Caco-2 (cell line): ENCODE measurements around the gene MAP4K1. TPM values are rescaled to one million over a fixed set of nuclear protein-coding genes. Genes with fewer than 3 reads are reported as not detected.

Source experiments
- BruUV-seq: library from RNA; stranded (reverse); fragments of 400-500 nt; replicated peaks from 2 replicates; lab custom pipeline; 2021; lab: Mats Ljungman, UMichigan
- CTCF ChIA-PET: fragments of 300-600 bp; sonication (Branson Sonifier 250); formaldehyde crosslinking; loops from one replicate; lab custom pipeline; 2022; ENCODE audit warnings: antibody characterized with exemption; lab: Charles Lee
- POLR2A ChIA-PET: fragments of 300-600 bp; sonication (Branson Sonifier 250); formaldehyde crosslinking; loops from one replicate; lab custom pipeline; 2022; ENCODE audit warnings: antibody characterized with exemption; lab: Charles Lee
- DNase-seq, 2 experiments: peaks; one replicate each; pipeline versions ENCODE4 v3.0.0 to v3.0.0-alpha.2; 2020 to 2022
- H3K27me3 ChIP-seq: replicated peaks from 2 replicates; pipeline ENCODE4 v1.6.0; 2011; ENCODE audit warnings: low read length; ENCODE audit not compliant: control insufficient read depth, insufficient read depth
- H3K36me3 ChIP-seq: 2 replicates; pipeline ENCODE4 v1.5.1; 2011; ENCODE audit warnings: low read length; ENCODE audit not compliant: control insufficient read depth, insufficient read depth
- H3K4me1 ChIP-seq: fragments of 250-450 bp; sonication (Bioruptor Pico); 2 replicates; pipeline ENCODE4 v1.5.1; 2020; ENCODE audit warnings: mild to moderate bottlenecking
- H3K4me3 ChIP-seq: 2 replicates; pipeline ENCODE4 v1.5.1; 2011; ENCODE audit warnings: low read depth, mild to moderate bottlenecking, control low read depth, low read length
- H3K9me3 ChIP-seq: fragments of 250-450 bp; sonication (Bioruptor Pico); 2 replicates; pipeline ENCODE4 v1.5.1; 2020; ENCODE audit warnings: mild to moderate bottlenecking, moderate library complexity
- H3K27ac Mint-ChIP-seq: one replicate; pipeline ENCODE4 v1.8.0; 2022; ENCODE audit warnings: mixed read lengths; ENCODE audit not compliant: unreplicated experiment
- H3K27me3 Mint-ChIP-seq: one replicate; pipeline ENCODE4 v1.8.0; 2022; ENCODE audit warnings: mixed read lengths; ENCODE audit not compliant: insufficient read depth, unreplicated experiment
- H3K36me3 Mint-ChIP-seq: one replicate; pipeline ENCODE4 v1.8.0; 2022; ENCODE audit warnings: mild to moderate bottlenecking, mixed read lengths; ENCODE audit not compliant: insufficient read depth, unreplicated experiment
- H3K4me1 Mint-ChIP-seq: one replicate; pipeline ENCODE4 v1.8.0; 2022; ENCODE audit warnings: low read depth, mixed read lengths; ENCODE audit not compliant: unreplicated experiment
- H3K4me3 Mint-ChIP-seq: one replicate; pipeline ENCODE4 v1.8.0; 2022; ENCODE audit warnings: mild to moderate bottlenecking, moderate library complexity, mixed read lengths; ENCODE audit not compliant: unreplicated experiment
- H3K9me3 Mint-ChIP-seq: one replicate; pipeline ENCODE4 v1.8.0; 2022; ENCODE audit warnings: mixed read lengths; ENCODE audit not compliant: unreplicated experiment
- intact Hi-C: fragments of 100-400 bp; cut with micrococcal nuclease; formaldehyde crosslinking; loops from one replicate; pipeline ENCODE4 v1.10.0; 2022; ENCODE audit not compliant: unreplicated experiment
- total RNA-seq: library from RNA; stranded (reverse); gene quantifications from 2 replicates; pipeline ENCODE4 v1.2.3, GENCODE V29; 2022
- TF ChIP-seq, protein P1 (sequence below), 2 experiments: fragments of 200-600 bp in 1 of 2; IDR thresholded peaks; 1 replicate in 1 of 2; 2 replicates in 1 of 2; pipeline versions ENCODE4 v1.5.1 to v1.8.0; 2011 to 2022; ENCODE audit warnings: antibody characterized with exemption in 1 of 2, control low read depth in 1 of 2, inconsistent platforms in 1 of 2, low read depth in 1 of 2, low read length in 1 of 2, mild to moderate bottlenecking in 1 of 2, moderate library complexity in 1 of 2; ENCODE audit not compliant: insufficient read depth in 1 of 2, severe bottlenecking in 1 of 2, unreplicated experiment in 1 of 2

Gene MAP4K1
- total RNA-seq, 1 experiment from 2014 or later: 1.7 TPM

DNA sequence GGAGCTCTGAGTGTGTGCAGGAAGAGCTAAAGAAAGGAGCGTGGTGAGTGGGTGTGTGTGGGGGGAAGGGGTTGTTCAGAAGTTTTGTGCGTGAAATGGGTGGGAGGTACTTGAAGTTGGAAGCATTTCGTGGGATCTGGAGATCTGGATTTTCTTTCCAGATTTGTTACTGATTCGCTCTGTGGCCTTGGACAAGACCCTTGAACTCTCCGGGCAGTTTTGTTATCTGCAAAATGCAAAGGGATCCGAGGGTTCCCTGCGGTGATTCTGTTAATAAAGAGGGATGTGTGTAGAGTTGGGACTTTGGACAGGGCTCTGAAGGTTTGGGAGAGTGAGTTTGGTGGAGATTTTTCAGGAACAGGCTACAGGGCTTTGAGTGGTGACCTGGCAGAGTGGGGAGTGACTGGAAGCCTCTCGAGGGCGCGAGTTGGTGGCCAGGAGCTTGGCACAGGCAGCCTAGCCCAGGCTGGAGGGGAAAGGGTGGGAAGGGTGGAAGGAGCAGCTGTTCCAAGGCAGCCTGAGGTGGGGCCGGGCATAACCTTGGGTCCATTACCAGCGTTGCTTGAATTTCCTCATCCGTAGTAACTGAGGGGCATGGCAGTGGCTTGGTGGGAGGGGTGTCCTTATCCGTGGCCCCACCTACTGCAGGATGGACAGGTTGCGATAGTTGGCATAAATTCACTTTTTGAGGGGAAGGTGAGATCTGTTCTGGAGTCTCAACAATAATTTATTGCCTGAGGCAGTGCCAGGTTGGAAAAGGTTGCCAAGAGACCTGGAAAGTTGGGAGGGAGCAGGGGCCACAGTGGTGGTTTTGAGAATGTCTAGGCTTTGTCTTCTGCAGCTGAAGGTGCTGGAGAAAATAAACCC, 31.8 kb upstream of the MAP4K1 start:
- Mint-ChIP-seq H3K27me3 (no peaks in the 10 kb centered on the region), H3K4me1 (peaks cover 30% of the 10 kb centered on the region), H3K4me3 (peak overlapping the region; percentile 90), H3K9me3 (no peaks in the 10 kb centered on the region), H3K36me3 (peaks cover 45% of the 10 kb centered on the region), H3K27ac (peak overlapping the region; percentile 88)
- TF ChIP-seq, protein P1, sequence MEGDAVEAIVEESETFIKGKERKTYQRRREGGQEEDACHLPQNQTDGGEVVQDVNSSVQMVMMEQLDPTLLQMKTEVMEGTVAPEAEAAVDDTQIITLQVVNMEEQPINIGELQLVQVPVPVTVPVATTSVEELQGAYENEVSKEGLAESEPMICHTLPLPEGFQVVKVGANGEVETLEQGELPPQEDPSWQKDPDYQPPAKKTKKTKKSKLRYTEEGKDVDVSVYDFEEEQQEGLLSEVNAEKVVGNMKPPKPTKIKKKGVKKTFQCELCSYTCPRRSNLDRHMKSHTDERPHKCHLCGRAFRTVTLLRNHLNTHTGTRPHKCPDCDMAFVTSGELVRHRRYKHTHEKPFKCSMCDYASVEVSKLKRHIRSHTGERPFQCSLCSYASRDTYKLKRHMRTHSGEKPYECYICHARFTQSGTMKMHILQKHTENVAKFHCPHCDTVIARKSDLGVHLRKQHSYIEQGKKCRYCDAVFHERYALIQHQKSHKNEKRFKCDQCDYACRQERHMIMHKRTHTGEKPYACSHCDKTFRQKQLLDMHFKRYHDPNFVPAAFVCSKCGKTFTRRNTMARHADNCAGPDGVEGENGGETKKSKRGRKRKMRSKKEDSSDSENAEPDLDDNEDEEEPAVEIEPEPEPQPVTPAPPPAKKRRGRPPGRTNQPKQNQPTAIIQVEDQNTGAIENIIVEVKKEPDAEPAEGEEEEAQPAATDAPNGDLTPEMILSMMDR (IDR thresholded peaks at IDR 0.05; ENCODE audit: insufficient read depth in 1 of 2, low read depth in 1 of 2, low read length in 1 of 2, severe bottlenecking in 1 of 2, unreplicated experiment in 1 of 2): no peak
- Histone ChIP-seq H3K4me3 (peak overlapping the region; percentile 100), H3K9me3 (no peaks in the 10 kb centered on the region), H3K4me1 (peaks cover 51% of the 10 kb centered on the region), H3K36me3 (0 out of 2 replicates have a peak, but pooled peaks cover 1% of the 10 kb centered on the region), H3K27me3 (no peaks in the 10 kb centered on the region)
- TSS peak; percentile 47 for BruUV-seq
- intact Hi-C loops: no loop called here
- CTCF ChIA-PET: interaction anchor here (1.5 kb wide), 1 partner anchor 13 kb away, joined by 3 read pairs; no protein-coding TSS in a partner anchor
- POLR2A ChIA-PET: interaction anchor here (0.5 to 3.0 kb wide), 6 partner anchors 9 to 52 kb away, joined by 3 to 35 read pairs (median 16); no protein-coding TSS in a partner anchor
- DNase-seq: no peak

DNA sequence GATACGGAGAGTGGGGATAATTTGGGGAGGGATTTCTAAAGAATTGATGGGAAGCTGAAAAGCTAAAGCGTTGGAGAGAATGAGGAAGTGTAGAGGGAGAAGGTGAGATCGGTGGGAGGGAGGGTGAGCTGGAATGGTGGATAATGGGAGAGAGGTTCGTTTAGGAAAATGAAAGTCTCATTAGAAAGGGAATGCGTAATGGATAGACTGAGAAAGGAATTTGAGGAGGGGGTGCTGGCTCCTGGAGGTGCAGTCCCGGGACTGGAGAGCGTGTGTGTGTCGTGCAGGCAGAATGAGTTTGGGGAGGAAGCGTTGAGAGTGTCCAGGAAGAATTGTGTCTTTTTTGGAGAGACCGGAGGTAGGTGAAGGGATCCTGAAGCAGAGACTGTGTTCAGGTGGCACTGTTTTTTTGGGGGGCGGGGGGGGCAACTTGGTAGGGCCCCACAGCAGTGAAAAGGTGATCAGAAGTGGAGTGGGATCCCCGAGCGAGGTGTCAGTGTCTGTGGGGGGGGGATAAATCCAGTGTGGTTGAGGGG, 31.1 kb upstream of the MAP4K1 start:
- Mint-ChIP-seq H3K4me1 (peaks cover 26% of the 10 kb centered on the region), H3K27ac (peak overlapping the region; percentile 88), H3K27me3 (no peaks in the 10 kb centered on the region), H3K9me3 (no peaks in the 10 kb centered on the region), H3K36me3 (peaks cover 38% of the 10 kb centered on the region), H3K4me3 (peak overlapping the region; percentile 90)
- Histone ChIP-seq H3K27me3 (no peaks in the 10 kb centered on the region), H3K4me3 (peak overlapping the region; percentile 100), H3K4me1 (peaks cover 44% of the 10 kb centered on the region), H3K36me3 (0 out of 2 replicates have a peak, but pooled peaks cover 1% of the 10 kb centered on the region), H3K9me3 (no peaks in the 10 kb centered on the region)
- CTCF ChIA-PET: interaction anchor here (0.6 to 1.5 kb wide), 2 partner anchors 12 to 135 kb away, joined by 3 to 4 read pairs; no protein-coding TSS in a partner anchor
- POLR2A ChIA-PET: interaction anchor here (2.5 to 3.0 kb wide), 4 partner anchors 10 to 52 kb away, joined by 13 to 35 read pairs (median 22); no protein-coding TSS in a partner anchor
- TF ChIP-seq, protein P1 (IDR thresholded peaks at IDR 0.05; ENCODE audit: insufficient read depth in 1 of 2, low read depth in 1 of 2, low read length in 1 of 2, severe bottlenecking in 1 of 2, unreplicated experiment in 1 of 2): no peak
- intact Hi-C loops: no loop called here
- no TSS peak for BruUV-seq
- DNase-seq: no peak
